Esophagus squamous epithelium (tissue), 5 donors: Measurements from ENCODE around the gene PPP1CC. TPM values are rescaled to one million over a fixed set of nuclear protein-coding genes. Genes with fewer than 3 reads are reported as not detected.

Experiments
- DNase-seq: peaks from one replicate; lab custom pipeline; 2025; lab: John Stamatoyannopoulos, UW
- H3K27ac ChIP-seq, 4 donors: fragments of 200-600 bp; sonication (generic); one replicate each; pipeline ENCODE4 v1.5.1; 2016 to 2019; ENCODE audit warnings: mild to moderate bottlenecking in 1 of 4
- H3K27me3 ChIP-seq, 4 donors: fragments of 200-600 bp; sonication (generic); 1 replicate in 3 of 4; 2 replicates in 1 of 4; pipeline versions ENCODE4 v1.5.1 to v1.6.0; 2017 to 2021; ENCODE audit warnings: antibody characterized with exemption in 1 of 4
- H3K36me3 ChIP-seq, 3 donors: fragments of 200-600 bp; sonication (generic); one replicate each; pipeline ENCODE4 v1.5.1; 2016 to 2019
- H3K4me1 ChIP-seq, 3 donors: fragments of 200-600 bp; sonication (generic); one replicate each; pipeline ENCODE4 v1.5.1; 2017 to 2019
- H3K4me3 ChIP-seq, 4 donors: fragments of 200-600 bp; sonication (generic); 1 replicate in 3 of 4; 2 replicates in 1 of 4; pipeline ENCODE4 v1.5.1; 2016 to 2019; ENCODE audit warnings: mild to moderate bottlenecking in 2 of 4, moderate library complexity in 1 of 4
- H3K9me3 ChIP-seq, 3 donors: fragments of 200-600 bp; sonication (generic); one replicate each; pipeline ENCODE4 v1.5.1; 2016 to 2019
- CTCF ChIP-seq, 6 experiments: fragments of 450-650 bp in 4 of 6; fragments of 200-600 bp in 2 of 6; sonication (generic) in 2 of 6; IDR thresholded peaks; one replicate each; pipeline ENCODE4 v1.5.1; 2016 to 2019; ENCODE audit warnings: antibody characterized with exemption in 6 of 6, mild to moderate bottlenecking in 4 of 6, moderate library complexity in 4 of 6
- POLR2A ChIP-seq, 4 donors: fragments of 450-650 bp; IDR thresholded peaks; one replicate each; pipeline ENCODE4 v1.6.1; 2017; ENCODE audit warnings: antibody characterized with exemption in 4 of 4, mild to moderate bottlenecking in 4 of 4, moderate library complexity in 3 of 4
- WGBS, 2 donors: methylation state at CpG; one replicate each; pipeline ENCODE4 v1.1.5; 2018; 5-methylcytosine and 5-hydroxymethylcytosine counted together
- intact Hi-C: fragments of 100-400 bp; cut with DNase I; formaldehyde crosslinking; loops from one replicate; pipeline ENCODE4 v1.15.0; 2022
- total RNA-seq, 4 donors: library from RNA; depleted of rRNA; stranded (reverse); fragments of >200 nt; gene quantifications; one replicate each; pipeline ENCODE4 v1.1.0, GENCODE V29; 2016
- donor health status: DM: yes; HTN: yes; CAD: no.

Gene PPP1CC
- total RNA-seq, 4 donors from 2014 or later, result 55.3 to 127 (median 114) TPM

- H3K4me1 ChIP-seq, result peaks cover 0 to 4% (median 0%) of the 10 kb centered on the region in 3 donors
- no peaks in the 10 kb centered on the region for H3K36me3 ChIP-seq
- WGBS, 2 donors, result 80 to 100% methylated on average over 1 to 2 of the region's 7 CpGs
- no peaks in the 10 kb centered on the region for H3K27me3 ChIP-seq
- no peak overlapping the region for H3K27ac ChIP-seq
- intact Hi-C loops, result no loop called here
- TF ChIP-seq POLR2A (IDR thresholded peaks at IDR 0.05) (no peak), CTCF (IDR thresholded peaks at IDR 0.05) (no peak)
- no peak for DNase-seq
- H3K9me3 ChIP-seq, result no peaks in the 10 kb centered on the region
- no peak overlapping the region for H3K4me3 ChIP-seq
Observed at GRCh38 chr12:110785240-110785639, 42.5 kb upstream of the PPP1CC start.

GRCh38 chr12:110782922-110783321 lies 40.2 kb upstream of the PPP1CC start:
- H3K27me3 ChIP-seq, result no peaks in the 10 kb centered on the region
- H3K27ac ChIP-seq, result no peak overlapping the region
- no peaks in the 10 kb centered on the region for H3K9me3 ChIP-seq
- no peaks in the 10 kb centered on the region for H3K4me1 ChIP-seq
- intact Hi-C loops, result no loop called here
- H3K36me3 ChIP-seq, result no peaks in the 10 kb centered on the region
- 66 to 80% methylated on average over 8 of the region's 8 CpGs for WGBS, 2 donors
- H3K4me3 ChIP-seq, result no peak overlapping the region
- TF ChIP-seq CTCF (IDR thresholded peaks at IDR 0.05) (no peak), POLR2A (IDR thresholded peaks at IDR 0.05) (no peak)
- no peak for DNase-seq

GRCh38 chr12:110782094-110782493 lies 39.4 kb upstream of the PPP1CC start:
- no peak for TF ChIP-seq CTCF (IDR thresholded peaks at IDR 0.05)
- TF ChIP-seq POLR2A (IDR thresholded peaks at IDR 0.05), result no peak
- intact Hi-C loops, result no loop called here

GRCh38 chr12:110780448-110780847 lies 37.8 kb upstream of the PPP1CC start:
- no peaks in the 10 kb centered on the region for H3K4me1 ChIP-seq
- H3K27me3 ChIP-seq, result no peaks in the 10 kb centered on the region
- DNase-seq, result no peak
- intact Hi-C loops, result no loop called here
- no peaks in the 10 kb centered on the region for H3K9me3 ChIP-seq
- no peaks in the 10 kb centered on the region for H3K36me3 ChIP-seq
- H3K27ac ChIP-seq, result no peak overlapping the region
- 51 to 61% methylated on average over 3 to 4 of the region's 4 CpGs for WGBS, 2 donors
- TF ChIP-seq POLR2A (IDR thresholded peaks at IDR 0.05), result no peak
- TF ChIP-seq CTCF (IDR thresholded peaks at IDR 0.05), result no peak
- no peak overlapping the region for H3K4me3 ChIP-seq

More at GRCh38 chr12:110782094-110782493, 39.4 kb upstream of the PPP1CC start:
- WGBS, 2 donors, result 69 to 73% methylated on average over 4 of the region's 4 CpGs
- Histone ChIP-seq H3K4me3 (no peak overlapping the region), H3K9me3 (no peaks in the 10 kb centered on the region), H3K4me1 (no peaks in the 10 kb centered on the region), H3K27me3 (no peaks in the 10 kb centered on the region), H3K36me3 (no peaks in the 10 kb centered on the region), H3K27ac (no peak overlapping the region)
- DNase-seq, result no peak

GRCh38 chr12:110778833-110779577 lies 36.3 kb upstream of the PPP1CC start:
- no peak for TF ChIP-seq POLR2A (IDR thresholded peaks at IDR 0.05)
- TF ChIP-seq CTCF (IDR thresholded peaks at IDR 0.05), result no peak
- H3K4me1 ChIP-seq, result no peaks in the 10 kb centered on the region
- intact Hi-C loops, result no loop called here

More at GRCh38 chr12:110778833-110779577, 36.3 kb upstream of the PPP1CC start:
- H3K36me3 ChIP-seq, result no peaks in the 10 kb centered on the region
- H3K4me3 ChIP-seq, result no peak overlapping the region
- H3K27ac ChIP-seq, result no peak overlapping the region
- H3K9me3 ChIP-seq, result no peaks in the 10 kb centered on the region
- DNase-seq, result no peak
- 50 to 69% methylated on average over 7 of the region's 7 CpGs for WGBS, 2 donors
- no peaks in the 10 kb centered on the region for H3K27me3 ChIP-seq
